Lung (tissue), 12 donors: ENCODE data around the gene PCDHA6. TPM values are rescaled to one million over a fixed set of nuclear protein-coding genes. Genes with fewer than 3 reads are reported as not detected.
"Not testable (repeated sequence)": the region's sequence is repeated elsewhere in the genome, so short reads cannot be mapped to it uniquely, and the experiment has no call there.

ENCODE experiments used
- ATAC-seq: fragments of 200-7000 bp; cut with Tn5 transposase; one replicate; pipeline ENCODE4 v1.9.1; 2020; ENCODE audit warnings: moderate number of reproducible peaks; ENCODE audit not compliant: insufficient read depth, low FRiP score
- DNase-seq, 3 donors: peaks; one replicate each; pipeline ENCODE4 v3.0.0-alpha.2; 2013 to 2017
- H3K27ac ChIP-seq, 2 donors: one replicate each; pipeline ENCODE4 v1.5.1; 2013; ENCODE audit warnings: mild to moderate bottlenecking in 2 of 2, moderate library complexity in 2 of 2, control low read depth in 1 of 2, inconsistent platforms in 1 of 2, low read depth in 1 of 2, low read length in 1 of 2
- H3K27me3 ChIP-seq, 3 donors: one replicate each; pipeline ENCODE4 v1.5.1; 2013; ENCODE audit warnings: low read length in 2 of 3; ENCODE audit not compliant: control insufficient read depth in 3 of 3, insufficient read depth in 3 of 3
- H3K36me3 ChIP-seq, 4 donors: one replicate each; pipeline ENCODE4 v1.5.1; 2013; ENCODE audit warnings: low read length in 4 of 4, mild to moderate bottlenecking in 1 of 4, moderate library complexity in 1 of 4; ENCODE audit not compliant: control insufficient read depth in 4 of 4, insufficient read depth in 4 of 4
- H3K4me1 ChIP-seq, 5 donors: one replicate each; pipeline ENCODE4 v1.5.1; 2013; ENCODE audit warnings: low read length in 5 of 5, mild to moderate bottlenecking in 2 of 5, moderate library complexity in 1 of 5; ENCODE audit not compliant: control insufficient read depth in 5 of 5, insufficient read depth in 5 of 5
- H3K4me3 ChIP-seq: one replicate; pipeline ENCODE4 v1.5.1; 2013; ENCODE audit warnings: mild to moderate bottlenecking, control low read depth, moderate library complexity
- H3K9ac ChIP-seq, 2 donors: one replicate each; pipeline ENCODE4 v1.5.1; 2013; ENCODE audit warnings: low read length in 2 of 2, control low read depth in 1 of 2; ENCODE audit not compliant: insufficient read depth in 1 of 2
- H3K9me3 ChIP-seq, 4 donors: one replicate each; pipeline ENCODE4 v1.5.1; 2013; ENCODE audit warnings: low read length in 3 of 4, mild to moderate bottlenecking in 1 of 4, moderate library complexity in 1 of 4; ENCODE audit not compliant: control insufficient read depth in 4 of 4, insufficient read depth in 3 of 4
- CTCF ChIP-seq: IDR thresholded peaks from 2 replicates; pipeline ENCODE4 v1.5.1; 2012; ENCODE audit warnings: mild to moderate bottlenecking; ENCODE audit errors: control extremely low read depth, extremely low read depth
- WGBS, 2 donors: extraction: QIAGEN DNeasy Blood & Tissue Kit; methylation state at CpG; one replicate each; pipeline ENCODE4 v1.1.7; 2013; 5-methylcytosine and 5-hydroxymethylcytosine counted together
- polyA plus RNA-seq, 2 donors: library from polyadenylated mRNA; stranded (reverse); fragments of 200-250 nt; gene quantifications; one replicate each; pipeline ENCODE4 v1.2.1, GENCODE V29; 2013
- total RNA-seq, 2 donors: library from RNA; depleted of rRNA in 1 of 2; stranded (reverse); fragments of >200 nt in 1 of 2; gene quantifications; one replicate each; pipeline ENCODE4 v1.2.1, GENCODE V29; 2014 to 2021
- donor health status: control.
- donor health status: control.
- donor health status: Bipolar disorder and iron deficiency.
- donor health status: healthy.
- donor health status: DM: yes; HTN: yes; CAD: no.

PCDHA6 gene
- total and polyA plus RNA-seq, 4 donors, result 0.11 to 0.92 (median 0.35) TPM

- ATAC-seq, result no peak
- H3K27me3 ChIP-seq, result peaks cover 0 to 7% (median 0%) of the 10 kb centered on the region in 3 donors
- 19 to 23% methylated on average over 14 to 18 of the region's 18 CpGs for WGBS, 2 donors
- peaks cover 0 to 27% (median 3%) of the 10 kb centered on the region in 4 donors for H3K9me3 ChIP-seq
- no peak overlapping the region for H3K27ac ChIP-seq
- H3K4me3 ChIP-seq, result no peak overlapping the region
- no peak overlapping the region for H3K9ac ChIP-seq
- no peaks in the 10 kb centered on the region for H3K4me1 ChIP-seq
- DNase-seq, result no peak
- no peaks in the 10 kb centered on the region for H3K36me3 ChIP-seq
- no peak for TF ChIP-seq CTCF
Observed at GRCh38 chr5:140828362-140828737, 590 bp downstream of the PCDHA6 start.

DNA sequence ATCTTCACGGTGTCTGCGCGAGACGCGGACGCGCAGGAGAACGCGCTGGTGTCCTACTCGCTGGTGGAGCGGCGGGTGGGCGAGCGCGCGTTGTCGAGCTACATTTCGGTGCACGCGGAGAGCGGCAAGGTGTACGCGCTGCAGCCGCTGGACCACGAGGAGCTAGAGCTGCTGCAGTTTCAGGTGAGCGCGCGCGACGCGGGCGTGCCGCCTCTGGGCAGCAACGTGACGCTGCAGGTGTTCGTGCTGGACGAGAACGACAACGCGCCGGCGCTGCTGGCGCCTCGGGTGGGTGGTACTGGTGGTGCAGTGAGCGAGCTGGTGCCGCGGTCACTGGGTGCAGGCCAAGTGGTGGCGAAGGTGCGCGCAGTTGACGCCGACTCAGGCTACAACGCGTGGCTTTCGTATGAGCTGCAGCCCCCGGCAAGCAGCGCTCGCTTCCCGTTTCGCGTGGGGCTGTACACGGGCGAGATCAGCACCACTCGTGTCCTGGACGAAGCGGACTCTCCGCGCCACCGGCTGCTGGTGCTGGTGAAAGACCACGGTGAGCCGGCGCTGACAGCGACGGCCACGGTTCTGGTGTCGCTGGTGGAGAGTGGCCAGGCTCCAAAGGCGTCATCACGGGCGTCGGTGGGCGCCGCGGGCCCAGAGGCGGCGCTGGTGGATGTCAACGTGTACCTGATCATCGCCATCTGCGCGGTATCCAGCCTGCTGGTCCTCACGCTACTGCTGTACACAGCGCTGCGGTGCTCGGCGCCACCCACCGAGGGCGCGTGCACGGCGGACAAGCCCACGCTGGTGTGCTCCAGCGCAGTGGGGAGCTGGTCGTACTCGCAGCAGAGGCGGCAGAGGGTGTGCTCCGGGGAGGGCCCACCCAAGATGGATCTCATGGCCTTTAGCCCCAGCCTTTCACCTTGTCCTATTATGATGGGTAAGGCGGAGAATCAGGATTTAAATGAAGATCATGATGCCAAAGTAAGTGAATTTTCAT lies 2.0 kb downstream of the PCDHA6 start:
- H3K4me3 ChIP-seq, H3K27ac ChIP-seq, H3K27me3 ChIP-seq, ATAC-seq, H3K4me1 ChIP-seq, DNase-seq, H3K36me3 ChIP-seq, H3K9ac ChIP-seq: not testable (repeated sequence)
- WGBS, 2 donors, result 42 to 49% methylated on average over 85 to 106 of the region's 106 CpGs
- peaks cover 0 to 25% (median 3%) of the 10 kb centered on the region in 4 donors for H3K9me3 ChIP-seq

GRCh38 chr5:140833993-140834392 lies 6.2 kb downstream of the PCDHA6 start, which contains the start of gene PCDHA7:
PCDHA7 (plus strand) TSS chr5:140834269; CDS start chr5:140834384, 115 bp downstream.
- no peak within 1 kb of the TSS for H3K9ac ChIP-seq
- DNase-seq, result peak in 2 of 3 donors; percentile 11 to 35
- 7 to 10% methylated on average over 8 of the region's 8 CpGs for WGBS, 2 donors
- no peak within 1 kb of the TSS for H3K4me3 ChIP-seq
- peaks cover 0 to 34% (median 1%) of the 10 kb centered on the region in 4 donors for H3K9me3 ChIP-seq
- H3K4me1 ChIP-seq, result no peaks in the 10 kb centered on the region
- no peak within 1 kb of the TSS for H3K27ac ChIP-seq
- no peak for TF ChIP-seq CTCF
- ATAC-seq, result no peak
- H3K27me3 ChIP-seq, result peaks cover 0 to 3% (median 0%) of the 10 kb centered on the region in 3 donors
- no peaks in the 10 kb centered on the region for H3K36me3 ChIP-seq

- H3K27me3 ChIP-seq, result not testable (repeated sequence)
Observed at GRCh38 chr5:140834439-140835008, 6.8 kb downstream of the PCDHA6 start.

More at GRCh38 chr5:140834439-140835008, 6.8 kb downstream of the PCDHA6 start:
- ATAC-seq, H3K36me3 ChIP-seq, DNase-seq, H3K27ac ChIP-seq, H3K4me1 ChIP-seq, H3K9ac ChIP-seq, H3K4me3 ChIP-seq: not testable (repeated sequence)
- H3K9me3 ChIP-seq, result peaks cover 0 to 29% (median 1%) of the 10 kb centered on the region in 4 donors
- WGBS, 2 donors, result 18 to 26% methylated on average over 24 to 27 of the region's 38 CpGs
